ENCODE measurements around the gene RABGGTA.

DNA sequence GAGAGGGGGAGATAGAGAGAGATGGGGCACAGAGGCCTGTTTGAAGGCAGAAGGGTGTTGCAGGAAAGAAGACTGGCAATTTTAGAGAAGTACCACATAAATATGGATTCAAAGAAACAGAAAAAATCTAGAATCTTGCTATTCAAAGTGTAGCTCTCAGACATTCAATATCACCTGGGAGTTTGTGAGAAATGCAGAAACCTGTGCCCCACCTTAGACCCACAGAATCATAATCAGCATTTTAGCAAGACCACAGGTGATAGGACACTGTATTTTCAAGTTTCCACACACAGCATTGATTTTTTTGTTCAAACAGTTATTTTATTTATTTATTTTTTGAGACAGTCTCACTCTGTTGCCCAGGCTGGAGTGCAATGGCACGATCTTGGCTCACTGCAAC is 42.5 kb downstream of the RABGGTA start:
- TF ChIP-seq, protein P1, sequence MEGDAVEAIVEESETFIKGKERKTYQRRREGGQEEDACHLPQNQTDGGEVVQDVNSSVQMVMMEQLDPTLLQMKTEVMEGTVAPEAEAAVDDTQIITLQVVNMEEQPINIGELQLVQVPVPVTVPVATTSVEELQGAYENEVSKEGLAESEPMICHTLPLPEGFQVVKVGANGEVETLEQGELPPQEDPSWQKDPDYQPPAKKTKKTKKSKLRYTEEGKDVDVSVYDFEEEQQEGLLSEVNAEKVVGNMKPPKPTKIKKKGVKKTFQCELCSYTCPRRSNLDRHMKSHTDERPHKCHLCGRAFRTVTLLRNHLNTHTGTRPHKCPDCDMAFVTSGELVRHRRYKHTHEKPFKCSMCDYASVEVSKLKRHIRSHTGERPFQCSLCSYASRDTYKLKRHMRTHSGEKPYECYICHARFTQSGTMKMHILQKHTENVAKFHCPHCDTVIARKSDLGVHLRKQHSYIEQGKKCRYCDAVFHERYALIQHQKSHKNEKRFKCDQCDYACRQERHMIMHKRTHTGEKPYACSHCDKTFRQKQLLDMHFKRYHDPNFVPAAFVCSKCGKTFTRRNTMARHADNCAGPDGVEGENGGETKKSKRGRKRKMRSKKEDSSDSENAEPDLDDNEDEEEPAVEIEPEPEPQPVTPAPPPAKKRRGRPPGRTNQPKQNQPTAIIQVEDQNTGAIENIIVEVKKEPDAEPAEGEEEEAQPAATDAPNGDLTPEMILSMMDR (conservative IDR thresholded peaks at IDR 0.05; ENCODE audit: low read length), result no peak
- no peak for TF ChIP-seq EZH2phosphoT487 (IDR thresholded peaks at IDR 0.05; ENCODE audit: borderline replicate concordance, low read depth, low read length)

All from OCI-LY7 (cell line).